ENCODE measurements around the gene STK11. TPM values are rescaled to one million over a fixed set of nuclear protein-coding genes. Genes with fewer than 3 reads are reported as not detected.

The STK11 gene
- polyA plus RNA-seq, 2 of the 4 experiments (the other 2 are of a cell fraction): 16.2 to 33.6 TPM

GRCh38 chr19:1167687-1168571, 37.6 kb upstream of the STK11 start:
- peak overlapping the region; percentile 97 to 100 for H3K27ac ChIP-seq
- no peak for FAIRE-seq
- H3K4me3 ChIP-seq: 0 out of 3 replicates have a peak overlapping the region, but pooled peaks have one; percentile 17
- ChIA-PET POLR2A (no interaction called here), CTCF (interaction anchor here (0.7 to 1.3 kb wide), 3 partner anchors 10 to 110 kb away, joined by 3 to 6 read pairs (median 4); no protein-coding TSS in a partner anchor)
- DNase-seq (ENCODE audit: low read depth in 1 of 2, low spot score in 1 of 2): no peak
- 89% methylated on average over 9 of the region's 35 CpGs for WGBS (ENCODE audit: missing lambda C conversion rate)
- ATAC-seq: no peak
- H3K4me2 ChIP-seq: peak overlapping the region; percentile 93
- no peak for TF ChIP-seq EP300 (IDR thresholded peaks at IDR 0.05)
- no peak for TF ChIP-seq ELK1 (IDR thresholded peaks at IDR 0.05; ENCODE audit: low read depth, low read length)
- no peak for TF ChIP-seq REST (IDR thresholded peaks at IDR 0.05)
- TF ChIP-seq HDAC2 (IDR thresholded peaks at IDR 0.05): no peak
- TF ChIP-seq HMGXB4 (CRISPR knock-in tag; IDR thresholded peaks at IDR 0.05; ENCODE audit: borderline replicate concordance): no peak
- TF ChIP-seq KDM1A (IDR thresholded peaks at IDR 0.05; ENCODE audit: low read depth): no peak
- TF ChIP-seq CHD2 (IDR thresholded peaks at IDR 0.05; ENCODE audit: low read length, partially characterized antibody): no peak
- no peak for TF ChIP-seq EHMT2 (IDR thresholded peaks at IDR 0.05; ENCODE audit: low read depth)
- no peak for TF ChIP-seq HOXA7 (CRISPR knock-in tag; IDR thresholded peaks at IDR 0.05)
- no peak for TF ChIP-seq ZC3H11A (IDR thresholded peaks at IDR 0.05)
- H3K4me1 ChIP-seq: peaks cover 45% of the 10 kb centered on the region
- no peaks in the 10 kb centered on the region for H3K9me3 ChIP-seq

- ChIA-PET POLR2A (interaction anchor here (1.0 kb wide), 1 partner anchor 64 kb away, joined by 3 read pairs; the partner anchor contains the start of gene GPX4), CTCF (interaction anchor here (1.1 to 1.5 kb wide), 3 partner anchors 8 to 111 kb away, joined by 3 read pairs; no protein-coding TSS in a partner anchor)
- H3K4me2 ChIP-seq: peak overlapping the region; percentile 93
- DNase-seq (ENCODE audit: low read depth in 1 of 2, low spot score in 1 of 2) (peak in 1 of 2 experiments; percentile 73), FAIRE-seq (no peak), ATAC-seq (peak; percentile 71 to 78)
- no peaks in the 10 kb centered on the region for H3K9me3 ChIP-seq
- H3K4me1 ChIP-seq: peaks cover 45% of the 10 kb centered on the region
- WGBS (ENCODE audit: missing lambda C conversion rate): 54% methylated on average over 8 of the region's 50 CpGs
- peak overlapping the region; percentile 17; the same call in 2 of the 3 replicates for H3K4me3 ChIP-seq
- H3K27ac ChIP-seq: peak overlapping the region; percentile 97 to 100
- no peak for TF ChIP-seq CBX8 (IDR thresholded peaks at IDR 0.05)
- peak in 1 of 2 experiments; percentile 62; a peak in 1 of 5 replicates for TF ChIP-seq JUN (IDR thresholded peaks at IDR 0.05)
- no peak for TF ChIP-seq RARB (CRISPR knock-in tag; IDR thresholded peaks at IDR 0.05)
- peak; percentile 49; the same call in 1 of the 2 replicates for TF ChIP-seq E2F6 (IDR thresholded peaks at IDR 0.05; ENCODE audit: borderline replicate concordance, low read depth)
- no peak for TF ChIP-seq HES2 (IDR thresholded peaks at IDR 0.05)
- TF ChIP-seq HMGXB4 (CRISPR knock-in tag; IDR thresholded peaks at IDR 0.05; ENCODE audit: borderline replicate concordance): no peak
- TF ChIP-seq KDM1A (IDR thresholded peaks at IDR 0.05; ENCODE audit: low read depth): no peak
- TF ChIP-seq MAZ (IDR thresholded peaks at IDR 0.05; ENCODE audit: borderline replicate concordance, low read depth, low read length): no peak
- TF ChIP-seq SREBF2 (IDR thresholded peaks at IDR 0.05): no peak
- TF ChIP-seq POLR2AphosphoS2 (conservative IDR thresholded peaks at IDR 0.05; ENCODE audit: low read length): no peak
- no peak for TF ChIP-seq ZC3H11A (IDR thresholded peaks at IDR 0.05)
- TF ChIP-seq FOSL2 (IDR thresholded peaks at IDR 0.05): no peak
- TF ChIP-seq FOSL2 (CRISPR knock-in tag; IDR thresholded peaks at IDR 0.05): peak; percentile 74
- no peak for TF ChIP-seq RNF2 (IDR thresholded peaks at IDR 0.05; ENCODE audit: borderline replicate concordance, low read depth)
- peak; percentile 23; the same call in 1 of the 2 replicates for TF ChIP-seq ATOH8 (CRISPR knock-in tag; IDR thresholded peaks at IDR 0.05; ENCODE audit: low read depth)
Measured at GRCh38 chr19:1168572-1169410, 36.8 kb upstream of the STK11 start.
